ENCODE measurements around the gene SLC22A1. TPM values are rescaled to one million over a fixed set of nuclear protein-coding genes. Genes with fewer than 3 reads are reported as not detected.

SLC22A1 gene
- total RNA-seq, 1 experiment from 2014 or later = 0.39 TPM

- H3K4me1 Mint-ChIP-seq = peaks cover 29 to 36% of the 10 kb centered on the region in 2 experiments
- Histone ChIP-seq H3K14ac (ENCODE audit: insufficient read depth, low read length) (no peak overlapping the region), H2BK15ac (ENCODE audit: low read depth, low read length) (no peak overlapping the region), H2BK120ac (ENCODE audit: low read depth, low read length, poor library complexity, severe bottlenecking) (no peak overlapping the region), H3K79me2 (ENCODE audit: insufficient read depth, low read length) (no peaks in the 10 kb centered on the region), H3K23me2 (ENCODE audit: insufficient read length, low read depth, low read length, poor library complexity, severe bottlenecking) (no peaks in the 10 kb centered on the region), H2BK20ac (ENCODE audit: low read depth, low read length, poor library complexity, severe bottlenecking) (no peak overlapping the region), H3K27me3 (ENCODE audit: insufficient read depth, low read length) (no peaks in the 10 kb centered on the region), H3K18ac (ENCODE audit: insufficient read length, low read depth, low read length) (no peak overlapping the region), H3K9ac (ENCODE audit: extremely low read depth, insufficient read length, low read length) (no peak overlapping the region), H4K20me1 (ENCODE audit: control insufficient read depth, insufficient read depth, insufficient read length) (no peaks in the 10 kb centered on the region), H3K4me1 (ENCODE audit: insufficient read depth, low read length) (no peaks in the 10 kb centered on the region), H3T11ph (ENCODE audit: low read length) (no peak overlapping the region), H4K5ac (ENCODE audit: insufficient read length, low read depth, low read length) (no peak overlapping the region), H2BK12ac (ENCODE audit: insufficient read length, low read depth, low read length) (no peak overlapping the region), H3K4ac (ENCODE audit: low read depth, low read length) (no peak overlapping the region), H3K27ac (ENCODE audit: insufficient read length, low read depth, low read length) (no peak overlapping the region), H4K8ac (replicated peaks; ENCODE audit: insufficient read length, low read depth, low read length) (no peak overlapping the region), H2BK5ac (ENCODE audit: insufficient read length, low read length) (no peak overlapping the region), H3K79me1 (ENCODE audit: insufficient read depth, low read depth, low read length, poor library complexity, severe bottlenecking) (no peaks in the 10 kb centered on the region), H2AK5ac (ENCODE audit: insufficient read length, low read length) (no peak overlapping the region), H4K91ac (ENCODE audit: insufficient read length, low read depth, low read length) (no peak overlapping the region), H3K9me3 (ENCODE audit: control insufficient read depth, low read depth, low read length) (no peaks in the 10 kb centered on the region), H3K23ac (ENCODE audit: insufficient read length, low read depth, low read length) (no peak overlapping the region), H3K4me2 (ENCODE audit: insufficient read depth, insufficient read length, low read length) (no peak overlapping the region), H3K56ac (ENCODE audit: insufficient read length, low read depth, low read length) (no peak overlapping the region), H2AFZ (ENCODE audit: low read length) (no peak overlapping the region)
- H3K4me3 Mint-ChIP-seq = no peak overlapping the region
- no peak for TF ChIP-seq CTCF (conservative IDR thresholded peaks at IDR 0.05)
- no peak for DNase-seq
- H3K27me3 Mint-ChIP-seq (ENCODE audit: low read depth) = peaks cover 2% of the 10 kb centered on the region
- no peak overlapping the region; a peak in 2 of 7 replicates for H3K27ac Mint-ChIP-seq
- no peaks in the 10 kb centered on the region for H3K36me3 Mint-ChIP-seq (ENCODE audit: insufficient read depth in 1 of 3, low read depth in 3 of 3)
- no peaks in the 10 kb centered on the region for H3K9me3 Mint-ChIP-seq
- no CpG with 5 or more reads among the region's 13 CpGs for WGBS (ENCODE audit: extremely low coverage, insufficient read length, low lambda C conversion rate)
These were observed 17.3 kb downstream of the SLC22A1 start for GRCh38 chr6:160138839-160139419.

Measured in H9 (cell line).